ENCODE results near the gene ZNF714. TPM values are rescaled to one million over a fixed set of nuclear protein-coding genes. Genes with fewer than 3 reads are reported as not detected.

The ZNF714 gene
- total RNA-seq, 4 donors from 2014 or later = 2.1 to 8.0 (median 3.7) TPM

DNA sequence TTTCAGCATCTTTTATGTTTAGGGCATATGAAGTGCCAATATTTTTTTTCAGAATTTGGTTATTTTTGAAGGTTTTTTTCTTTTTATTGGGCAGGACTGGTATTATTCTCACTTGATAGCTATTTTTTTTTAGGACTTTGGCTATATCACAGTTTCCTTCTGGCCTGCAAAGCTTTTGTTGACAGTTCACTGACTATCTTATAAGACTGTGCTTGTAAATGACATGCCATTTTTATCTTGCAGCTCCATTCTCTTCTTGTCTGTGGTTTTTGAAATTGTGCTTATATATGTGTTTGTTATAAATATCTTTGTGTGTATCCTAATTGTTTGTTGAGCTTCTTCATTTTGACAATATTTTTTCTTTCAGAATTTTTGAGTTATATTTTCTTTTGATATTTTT is 33.4 kb downstream of the ZNF714 start:
- DNase-seq (ENCODE audit: low spot score) (no peak), ATAC-seq (ENCODE audit: low FRiP score) (no peak)
- TF ChIP-seq, protein P1, sequence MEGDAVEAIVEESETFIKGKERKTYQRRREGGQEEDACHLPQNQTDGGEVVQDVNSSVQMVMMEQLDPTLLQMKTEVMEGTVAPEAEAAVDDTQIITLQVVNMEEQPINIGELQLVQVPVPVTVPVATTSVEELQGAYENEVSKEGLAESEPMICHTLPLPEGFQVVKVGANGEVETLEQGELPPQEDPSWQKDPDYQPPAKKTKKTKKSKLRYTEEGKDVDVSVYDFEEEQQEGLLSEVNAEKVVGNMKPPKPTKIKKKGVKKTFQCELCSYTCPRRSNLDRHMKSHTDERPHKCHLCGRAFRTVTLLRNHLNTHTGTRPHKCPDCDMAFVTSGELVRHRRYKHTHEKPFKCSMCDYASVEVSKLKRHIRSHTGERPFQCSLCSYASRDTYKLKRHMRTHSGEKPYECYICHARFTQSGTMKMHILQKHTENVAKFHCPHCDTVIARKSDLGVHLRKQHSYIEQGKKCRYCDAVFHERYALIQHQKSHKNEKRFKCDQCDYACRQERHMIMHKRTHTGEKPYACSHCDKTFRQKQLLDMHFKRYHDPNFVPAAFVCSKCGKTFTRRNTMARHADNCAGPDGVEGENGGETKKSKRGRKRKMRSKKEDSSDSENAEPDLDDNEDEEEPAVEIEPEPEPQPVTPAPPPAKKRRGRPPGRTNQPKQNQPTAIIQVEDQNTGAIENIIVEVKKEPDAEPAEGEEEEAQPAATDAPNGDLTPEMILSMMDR (IDR thresholded peaks at IDR 0.05) = no peak

DNA sequence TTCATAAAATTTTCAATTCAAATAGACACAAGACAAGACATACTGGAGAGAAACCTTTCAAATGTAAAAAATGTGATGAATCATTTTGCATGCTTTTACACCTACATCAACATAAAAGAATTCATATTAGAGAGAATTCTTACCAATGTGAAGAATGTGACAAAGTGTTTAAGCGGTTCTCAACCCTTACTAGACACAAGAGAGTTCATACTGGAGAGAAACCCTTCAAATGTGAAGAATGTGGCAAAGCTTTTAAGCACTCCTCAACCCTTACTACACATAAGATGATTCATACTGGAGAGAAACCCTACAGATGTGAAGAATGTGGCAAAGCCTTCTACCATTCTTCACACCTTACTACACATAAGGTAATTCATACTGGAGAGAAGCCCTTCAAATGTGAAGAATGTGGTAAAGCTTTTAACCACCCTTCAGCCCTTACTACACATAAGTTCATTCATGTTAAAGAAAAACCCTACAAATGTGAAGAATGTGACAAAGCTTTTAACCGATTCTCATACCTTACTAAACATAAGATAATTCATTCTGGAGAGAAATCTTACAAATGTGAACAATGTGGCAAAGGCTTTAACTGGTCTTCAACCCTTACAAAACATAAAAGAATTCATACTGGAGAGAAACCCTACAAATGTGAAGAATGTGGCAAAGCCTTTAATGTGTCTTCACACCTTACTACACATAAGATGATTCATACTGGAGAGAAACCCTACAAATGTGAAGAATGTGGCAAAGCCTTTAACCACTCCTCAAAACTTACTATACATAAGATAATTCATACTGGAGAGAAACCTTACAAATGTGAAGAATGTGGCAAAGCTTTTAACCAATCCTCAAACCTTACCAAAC is 35.3 kb downstream of the ZNF714 start:
- TF ChIP-seq, protein P1 (IDR thresholded peaks at IDR 0.05) = no peak
- no peak for DNase-seq (ENCODE audit: low spot score)
- no peak for ATAC-seq (ENCODE audit: low FRiP score)

DNA sequence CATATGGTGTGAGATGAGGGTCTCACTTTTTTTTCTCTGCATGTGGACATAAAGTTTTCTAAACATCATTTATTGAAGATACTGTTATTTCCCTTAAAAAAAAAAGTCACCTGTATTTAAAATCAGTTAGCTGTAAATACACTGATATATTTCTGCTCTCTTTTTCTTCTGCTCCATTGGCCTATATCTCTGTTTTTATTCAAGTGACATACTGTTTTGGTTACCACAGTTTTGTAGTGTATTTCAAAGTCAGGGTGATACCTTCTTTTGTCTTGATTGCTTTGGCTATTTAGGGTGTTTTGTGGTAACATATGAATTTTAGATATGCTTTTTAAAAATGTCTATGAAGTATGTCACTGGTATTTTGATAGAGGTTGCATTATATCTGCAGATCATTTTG is 44.1 kb downstream of the ZNF714 start:
- no peak for DNase-seq (ENCODE audit: low spot score)
- ATAC-seq (ENCODE audit: low FRiP score) = no peak
- TF ChIP-seq, protein P1 (IDR thresholded peaks at IDR 0.05) = no peak

DNA sequence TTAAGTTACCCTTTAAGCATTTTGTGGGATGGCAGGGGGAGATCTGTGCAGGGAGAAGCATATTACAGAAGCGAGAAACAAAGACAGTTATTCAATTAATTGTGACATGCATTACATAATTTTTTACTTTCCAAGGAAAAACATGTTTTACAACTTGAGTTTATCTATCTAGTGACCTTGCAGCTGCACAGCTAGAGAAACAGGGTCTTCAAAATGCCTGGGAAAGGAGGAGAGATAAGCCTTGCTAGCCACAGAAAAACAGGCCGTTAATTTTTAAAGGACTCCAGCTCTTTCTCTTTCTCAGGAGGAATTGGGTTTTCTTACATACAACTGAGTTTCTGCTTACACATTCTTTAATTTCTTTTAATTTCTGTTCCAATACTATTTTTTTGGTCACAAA is 45.0 kb downstream of the ZNF714 start:
- DNase-seq (ENCODE audit: low spot score) (no peak), ATAC-seq (ENCODE audit: low FRiP score) (no peak)
- TF ChIP-seq, protein P1 (IDR thresholded peaks at IDR 0.05) = no peak

DNA sequence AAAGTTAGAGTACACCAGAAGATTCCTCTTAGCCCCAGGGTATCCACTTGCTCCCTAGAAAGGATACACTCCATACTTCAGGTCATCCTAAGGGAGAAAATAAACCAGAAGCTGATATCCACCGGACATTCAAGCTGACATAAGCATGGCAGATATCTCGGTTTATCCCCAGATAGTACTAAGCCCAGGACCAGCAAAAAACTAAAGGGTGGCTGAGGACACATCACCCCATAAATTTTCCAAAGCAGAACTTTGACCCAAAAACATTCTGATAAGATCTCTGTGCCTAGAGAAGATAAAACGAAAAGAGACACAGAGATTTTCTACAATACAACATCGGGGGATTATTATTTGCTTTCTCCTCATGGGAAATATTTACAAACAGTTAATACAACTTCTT is 45.9 kb downstream of the ZNF714 start:
- TF ChIP-seq, protein P1 (IDR thresholded peaks at IDR 0.05) = no peak
- no peak for ATAC-seq (ENCODE audit: low FRiP score)
- DNase-seq (ENCODE audit: low spot score) = no peak

DNA sequence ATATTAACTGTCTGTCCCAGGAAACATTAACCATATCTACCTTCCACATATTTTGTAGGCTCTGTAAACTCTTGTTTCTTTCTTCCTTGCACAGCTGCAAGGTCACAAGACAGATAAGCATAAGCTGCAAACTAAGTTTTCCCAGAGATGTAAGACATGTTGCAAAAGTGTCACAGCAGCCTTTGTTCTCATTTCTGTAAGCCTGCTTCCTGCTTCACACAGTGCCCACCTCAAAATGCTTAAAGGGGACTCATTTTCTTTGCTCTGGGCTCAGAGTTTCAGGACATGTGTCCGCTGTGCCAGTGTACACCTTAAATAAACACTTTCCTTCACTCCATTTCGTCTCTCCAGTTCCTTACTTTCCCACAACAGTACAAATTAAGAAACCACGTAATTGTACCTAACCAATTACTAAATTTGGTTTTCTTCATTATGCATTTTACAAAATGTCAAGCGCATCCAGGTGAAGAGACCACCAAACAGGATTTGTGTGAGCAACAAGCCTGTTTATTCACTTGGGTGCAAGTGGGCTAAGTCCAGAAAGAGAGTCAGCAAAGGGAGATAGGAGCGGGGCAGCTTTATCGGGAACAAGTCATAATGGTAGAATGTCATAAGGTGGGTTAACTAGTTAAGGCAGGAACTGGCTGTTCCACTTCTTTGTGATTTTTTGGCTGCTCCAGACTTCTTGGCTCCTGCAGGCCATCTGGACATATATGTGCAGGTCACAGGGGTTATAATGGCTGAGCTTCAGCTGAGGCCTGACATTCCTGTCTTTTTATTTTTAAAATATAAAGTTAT is 47.1 kb downstream of the ZNF714 start:
- TF ChIP-seq, protein P1 (IDR thresholded peaks at IDR 0.05) = no peak
- DNase-seq (ENCODE audit: low spot score) = no peak
- ATAC-seq (ENCODE audit: low FRiP score) = no peak
